ENCODE results near the gene HHATL. TPM values are rescaled to one million over a fixed set of nuclear protein-coding genes. Genes with fewer than 3 reads are reported as not detected.

The HHATL gene
- polyA plus RNA-seq, 3 donors = not detected

DNA sequence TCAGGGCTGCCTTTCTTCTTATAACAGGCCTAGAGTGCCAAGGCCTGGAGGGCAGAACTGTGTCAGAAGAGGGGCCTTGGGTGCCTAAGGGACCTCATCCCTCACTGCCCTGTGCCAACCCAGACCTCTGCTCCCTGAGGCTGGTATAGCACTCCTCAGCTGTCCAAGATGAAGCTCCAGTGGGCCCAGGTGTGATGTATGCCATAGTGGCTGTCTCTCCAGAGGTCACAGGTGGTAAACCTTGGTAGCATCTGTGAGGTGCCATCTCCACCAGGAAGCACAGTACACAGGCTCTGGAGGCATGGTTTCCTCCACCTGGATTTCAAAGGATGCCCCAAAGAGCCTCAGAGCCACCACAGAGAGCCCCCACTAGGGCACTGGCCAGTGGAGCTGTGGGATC lies 29.5 kb downstream of the HHATL start:
- no peaks in the 10 kb centered on the region for H3K27me3 ChIP-seq (ENCODE audit: control insufficient read depth in 2 of 2, insufficient read depth in 2 of 2, low read length in 2 of 2)
- H2AFZ ChIP-seq (ENCODE audit: insufficient read depth, low read depth, low read length, poor library complexity, severe bottlenecking) = no peak overlapping the region
- H3K79me2 ChIP-seq (ENCODE audit: insufficient read depth, low read length) = no peaks in the 10 kb centered on the region
- H3K9me3 ChIP-seq (replicated peaks in 1 of 2; ENCODE audit: control insufficient read depth in 1 of 2, insufficient read depth in 1 of 2, low read length in 2 of 2) = peaks cover 8 to 17% of the 10 kb centered on the region in 2 donors
- H4K20me1 ChIP-seq (ENCODE audit: insufficient read depth, low read length) = no peaks in the 10 kb centered on the region
- Mint-ChIP-seq H3K4me3 (no peak overlapping the region), H3K9me3 (peaks cover 5 to 28% (median 15%) of the 10 kb centered on the region in 7 donors), H3K4me1 (peaks cover 8% of the 10 kb centered on the region), H3K27ac (no peak overlapping the region), H3K27me3 (ENCODE audit: low read depth in 3 of 3) (peaks cover 0 to 18% (median 6%) of the 10 kb centered on the region in 3 donors), H3K36me3 (no peaks in the 10 kb centered on the region)
- no peak for DNase-seq
- no peak overlapping the region for H3K9ac ChIP-seq (ENCODE audit: insufficient read depth, low read length, poor library complexity, severe bottlenecking)
- H3K27ac ChIP-seq (ENCODE audit: low read depth in 1 of 2, low read length in 2 of 2) = no peak overlapping the region
- intact Hi-C loops (cut with micrococcal nuclease) = no loop called here
- no peak overlapping the region for H3K4me2 ChIP-seq (replicated peaks; ENCODE audit: extremely low read depth, low read length, poor library complexity, severe bottlenecking)
- no peaks in the 10 kb centered on the region for H3K4me1 ChIP-seq (ENCODE audit: control insufficient read depth in 1 of 2, insufficient read depth in 2 of 2, low read length in 2 of 2)
- H3K4me3 ChIP-seq (replicated peaks in 1 of 3; ENCODE audit: low read depth in 2 of 3, low read length in 3 of 3) = no peak overlapping the region
- no peaks in the 10 kb centered on the region for H3K36me3 ChIP-seq (replicated peaks in 1 of 2; ENCODE audit: control insufficient read depth in 1 of 2, insufficient read depth in 2 of 2, low read length in 2 of 2)
- TF ChIP-seq, protein P1, sequence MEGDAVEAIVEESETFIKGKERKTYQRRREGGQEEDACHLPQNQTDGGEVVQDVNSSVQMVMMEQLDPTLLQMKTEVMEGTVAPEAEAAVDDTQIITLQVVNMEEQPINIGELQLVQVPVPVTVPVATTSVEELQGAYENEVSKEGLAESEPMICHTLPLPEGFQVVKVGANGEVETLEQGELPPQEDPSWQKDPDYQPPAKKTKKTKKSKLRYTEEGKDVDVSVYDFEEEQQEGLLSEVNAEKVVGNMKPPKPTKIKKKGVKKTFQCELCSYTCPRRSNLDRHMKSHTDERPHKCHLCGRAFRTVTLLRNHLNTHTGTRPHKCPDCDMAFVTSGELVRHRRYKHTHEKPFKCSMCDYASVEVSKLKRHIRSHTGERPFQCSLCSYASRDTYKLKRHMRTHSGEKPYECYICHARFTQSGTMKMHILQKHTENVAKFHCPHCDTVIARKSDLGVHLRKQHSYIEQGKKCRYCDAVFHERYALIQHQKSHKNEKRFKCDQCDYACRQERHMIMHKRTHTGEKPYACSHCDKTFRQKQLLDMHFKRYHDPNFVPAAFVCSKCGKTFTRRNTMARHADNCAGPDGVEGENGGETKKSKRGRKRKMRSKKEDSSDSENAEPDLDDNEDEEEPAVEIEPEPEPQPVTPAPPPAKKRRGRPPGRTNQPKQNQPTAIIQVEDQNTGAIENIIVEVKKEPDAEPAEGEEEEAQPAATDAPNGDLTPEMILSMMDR (IDR thresholded peaks at IDR 0.05) = no peak

DNA sequence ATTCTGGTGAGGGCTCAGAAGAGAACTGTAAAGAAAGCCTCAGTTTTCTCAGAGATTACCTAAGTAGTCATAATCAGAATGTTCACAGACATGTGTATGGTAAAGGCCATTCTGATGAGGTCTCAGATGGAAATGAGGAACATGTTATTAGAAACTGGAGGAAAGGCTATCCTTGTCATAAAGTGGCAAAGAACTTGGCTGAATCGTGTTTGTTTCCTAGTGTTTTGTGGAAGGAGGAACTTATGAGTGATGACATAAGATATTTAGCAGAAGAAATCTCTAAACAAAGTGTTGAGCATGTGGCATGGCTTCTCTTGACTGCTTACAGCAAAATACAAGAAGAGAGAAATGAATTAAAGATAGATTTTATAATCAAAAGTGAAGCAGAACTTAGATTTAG lies 30.1 kb downstream of the HHATL start:
- intact Hi-C loops (cut with micrococcal nuclease) = no loop called here
- no peak overlapping the region for H3K4me2 ChIP-seq (replicated peaks; ENCODE audit: extremely low read depth, low read length, poor library complexity, severe bottlenecking)
- H3K4me3 ChIP-seq (replicated peaks in 1 of 3; ENCODE audit: low read depth in 2 of 3, low read length in 3 of 3) = no peak overlapping the region
- peaks cover 4 to 17% (median 6%) of the 10 kb centered on the region in 3 donors for H3K27me3 Mint-ChIP-seq (ENCODE audit: low read depth in 3 of 3)
- H3K79me2 ChIP-seq (ENCODE audit: insufficient read depth, low read length) = no peaks in the 10 kb centered on the region
- no peak overlapping the region for H2AFZ ChIP-seq (ENCODE audit: insufficient read depth, low read depth, low read length, poor library complexity, severe bottlenecking)
- no peaks in the 10 kb centered on the region for H4K20me1 ChIP-seq (ENCODE audit: insufficient read depth, low read length)
- peaks cover 8% of the 10 kb centered on the region for H3K4me1 Mint-ChIP-seq
- H3K27ac Mint-ChIP-seq = no peak overlapping the region
- peaks cover 5 to 28% (median 15%) of the 10 kb centered on the region in 7 donors for H3K9me3 Mint-ChIP-seq
- no peaks in the 10 kb centered on the region for H3K4me1 ChIP-seq (ENCODE audit: control insufficient read depth in 1 of 2, insufficient read depth in 2 of 2, low read length in 2 of 2)
- TF ChIP-seq, protein P1 (IDR thresholded peaks at IDR 0.05) = no peak
- peaks cover 8 to 17% of the 10 kb centered on the region in 2 donors for H3K9me3 ChIP-seq (replicated peaks in 1 of 2; ENCODE audit: control insufficient read depth in 1 of 2, insufficient read depth in 1 of 2, low read length in 2 of 2)
- no peaks in the 10 kb centered on the region for H3K27me3 ChIP-seq (ENCODE audit: control insufficient read depth in 2 of 2, insufficient read depth in 2 of 2, low read length in 2 of 2)
- no peak overlapping the region for H3K9ac ChIP-seq (ENCODE audit: insufficient read depth, low read length, poor library complexity, severe bottlenecking)
- H3K36me3 Mint-ChIP-seq = no peaks in the 10 kb centered on the region
- peak in 2 of 3 donors; percentile 12 to 13 for DNase-seq
- no peak overlapping the region for H3K27ac ChIP-seq (ENCODE audit: low read depth in 1 of 2, low read length in 2 of 2)
- 0% methylated on average over 1 of the region's 1 CpG for WGBS (ENCODE audit: insufficient coverage)
- no peaks in the 10 kb centered on the region for H3K36me3 ChIP-seq (replicated peaks in 1 of 2; ENCODE audit: control insufficient read depth in 1 of 2, insufficient read depth in 2 of 2, low read length in 2 of 2)
- no peak overlapping the region for H3K4me3 Mint-ChIP-seq

Data from CD14-positive monocyte (primary cell).